Activated CD8-positive, alpha-beta memory T cell treated with anti-CD3 and anti-CD28 coated beads, Interleukin-2, amount 50 U/mL, for 24 hours (primary cell): ENCODE measurements around the gene TRIM24.

ENCODE experiments used
- DNase-seq: peaks from one replicate; pipeline ENCODE4 v3.0.0-alpha.2; 2020; ENCODE audit errors: extremely low read depth

The TRIM24 gene

DNA sequence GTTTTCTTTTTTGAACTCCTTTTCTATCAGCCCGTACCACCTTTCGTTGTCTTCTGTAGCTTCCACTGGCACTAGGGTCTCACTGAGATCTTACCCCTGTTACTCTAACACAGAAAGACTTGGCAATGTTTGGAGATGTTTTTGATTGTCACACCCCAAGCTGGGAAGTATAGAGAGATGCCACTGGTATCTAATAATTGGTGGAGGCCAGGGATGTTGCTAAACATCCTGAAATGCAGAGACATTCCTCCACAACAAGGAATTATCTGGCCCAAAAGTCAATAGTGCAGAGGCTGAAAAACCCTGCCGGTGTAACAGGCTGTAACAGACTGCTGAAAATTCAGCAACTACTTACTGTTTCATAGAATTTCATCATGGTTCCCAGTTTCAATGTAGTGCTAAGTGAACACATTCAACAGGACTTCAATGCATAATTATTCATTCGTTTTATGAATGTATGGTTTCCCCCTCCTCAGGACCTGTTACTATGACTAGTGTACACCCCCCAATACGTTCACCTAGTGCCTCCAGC, 115.9 kb downstream of the TRIM24 start:
- no peak for DNase-seq

DNA sequence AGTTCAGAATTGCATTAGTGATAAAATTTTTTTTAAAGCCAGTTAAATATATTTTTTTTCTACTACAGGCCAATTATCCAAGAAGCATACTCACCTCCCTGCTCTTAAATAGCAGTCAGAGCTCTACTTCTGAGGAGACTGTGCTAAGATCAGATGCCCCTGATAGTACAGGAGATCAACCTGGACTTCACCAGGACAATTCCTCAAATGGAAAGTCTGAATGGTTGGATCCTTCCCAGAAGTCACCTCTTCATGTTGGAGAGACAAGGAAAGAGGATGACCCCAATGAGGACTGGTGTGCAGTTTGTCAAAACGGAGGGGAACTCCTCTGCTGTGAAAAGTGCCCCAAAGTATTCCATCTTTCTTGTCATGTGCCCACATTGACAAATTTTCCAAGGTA, 119.1 kb downstream of the TRIM24 start:
- DNase-seq, result no peak

DNA sequence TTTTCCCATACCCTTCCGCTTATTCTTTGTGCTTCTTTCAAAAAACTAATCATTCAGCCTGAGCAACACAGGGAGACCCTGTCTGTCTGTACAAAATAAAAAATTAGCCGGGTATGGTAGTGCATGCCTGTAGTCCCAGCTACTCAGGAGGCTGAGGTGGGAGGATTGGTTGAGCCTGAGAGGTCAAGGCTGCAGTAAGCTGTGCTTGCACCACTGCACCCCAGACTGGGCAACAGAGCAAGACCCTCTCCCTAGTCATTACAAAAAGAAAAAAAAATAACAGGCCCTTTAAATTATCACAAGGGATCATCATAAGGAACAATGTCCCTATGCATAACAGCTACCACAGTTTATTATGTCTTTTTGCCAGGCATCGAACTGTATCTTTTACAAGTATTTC, 119.6 kb downstream of the TRIM24 start:
- DNase-seq, result no peak

DNA sequence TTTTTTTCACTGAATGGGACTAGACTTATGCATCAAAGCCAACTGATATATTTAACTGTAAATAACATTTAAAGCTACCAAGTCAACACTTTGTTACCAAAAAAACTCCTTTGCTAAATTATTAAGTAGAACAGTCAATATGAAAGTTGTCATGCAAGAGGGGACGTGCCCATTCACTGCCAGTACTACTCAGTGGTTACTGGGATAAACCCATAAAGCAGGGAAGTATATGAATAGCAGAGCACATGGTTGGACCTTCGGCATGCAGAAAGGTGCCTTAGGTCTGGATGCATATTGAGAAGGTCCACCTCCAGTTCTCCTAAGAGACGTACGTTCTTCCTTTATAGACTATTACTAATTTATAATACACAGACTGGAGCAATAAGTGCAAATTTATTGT, 121.0 kb downstream of the TRIM24 start:
- no peak for DNase-seq

DNA sequence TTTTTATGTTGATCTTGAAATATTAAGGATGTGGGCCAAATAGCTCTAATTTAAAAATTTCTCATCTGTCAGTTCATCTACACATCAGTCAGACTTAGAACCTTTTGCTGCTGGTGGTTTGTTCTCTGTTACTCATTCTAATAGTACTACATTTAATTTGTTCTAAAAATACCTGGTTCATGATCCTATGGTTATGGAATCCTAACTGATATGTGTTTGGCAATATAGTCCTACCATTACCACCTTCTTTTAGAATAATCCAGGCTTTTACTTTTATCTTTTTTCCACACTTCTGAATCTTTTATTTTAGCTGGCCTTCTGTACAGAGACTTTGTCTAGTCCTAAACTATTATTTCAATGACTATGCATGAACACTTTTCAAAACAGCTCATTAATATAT, 124.2 kb downstream of the TRIM24 start:
- DNase-seq, result no peak

DNA sequence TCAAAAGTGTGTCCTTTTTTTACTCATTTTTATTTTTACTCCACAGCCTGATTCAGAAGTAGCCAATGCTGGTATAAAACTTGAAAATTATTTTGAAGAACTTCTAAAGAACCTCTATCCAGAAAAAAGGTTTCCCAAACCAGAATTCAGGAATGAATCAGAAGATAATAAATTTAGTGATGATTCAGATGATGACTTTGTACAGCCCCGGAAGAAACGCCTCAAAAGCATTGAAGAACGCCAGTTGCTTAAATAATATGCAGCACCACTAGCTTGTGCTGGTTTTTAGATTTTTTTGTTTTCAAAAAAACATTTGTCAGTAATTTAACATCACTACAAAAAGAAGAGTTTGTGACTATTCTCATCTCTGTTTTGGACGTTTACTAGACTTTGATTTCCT, 124.6 kb downstream of the TRIM24 start:
- no peak for DNase-seq

DNA sequence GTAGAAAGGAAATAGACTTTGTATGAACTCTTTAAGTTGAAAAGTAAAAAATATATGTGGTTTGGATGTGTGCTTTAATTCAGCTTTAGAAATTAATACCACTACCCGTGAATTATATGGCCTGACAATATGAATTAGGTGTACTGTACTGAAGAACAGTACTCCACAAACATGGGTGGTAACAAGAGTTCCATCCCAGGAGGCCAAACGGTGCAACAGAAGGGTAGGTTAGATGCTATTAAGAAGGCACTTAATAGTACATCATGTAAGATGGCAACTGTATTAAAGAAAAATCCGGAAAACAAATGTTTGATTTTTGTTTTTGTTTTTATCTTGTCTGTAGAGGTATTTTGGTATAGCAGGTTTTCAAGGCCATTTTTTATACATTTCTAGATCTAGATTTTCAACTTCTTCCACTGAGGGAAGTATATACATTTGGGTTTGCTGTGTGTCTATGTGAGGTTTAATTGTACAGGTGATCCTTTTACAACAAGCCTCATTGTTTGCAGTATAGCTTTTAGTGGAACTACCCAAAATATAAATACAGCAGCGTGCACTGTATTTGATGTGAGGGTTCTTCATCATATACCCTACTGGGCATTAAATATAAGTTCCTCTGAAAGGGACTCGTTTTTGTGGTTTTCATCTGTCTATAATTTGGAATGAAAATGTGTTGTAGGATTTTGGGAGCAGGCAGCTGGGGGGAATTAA, 125.4 kb downstream of the TRIM24 start:
- DNase-seq, result no peak

DNA sequence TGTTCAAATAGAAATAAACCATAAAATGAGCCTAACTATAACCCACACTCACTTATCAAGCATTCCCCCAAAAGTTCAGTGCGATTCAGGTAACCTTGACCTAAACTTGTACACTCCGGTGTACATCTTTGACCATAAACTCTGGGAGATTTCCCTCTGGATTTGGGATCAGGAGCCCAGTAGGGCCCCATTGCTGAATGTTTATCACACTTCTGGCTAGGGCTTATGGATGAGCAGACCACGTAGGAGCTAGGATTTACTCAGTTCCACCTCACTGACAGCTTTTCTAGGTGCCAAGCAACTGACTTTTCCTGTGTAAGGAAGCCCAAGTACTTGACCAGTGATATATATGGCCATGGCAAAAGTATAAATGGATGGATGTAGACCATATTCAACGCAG, 127.4 kb downstream of the TRIM24 start:
- no peak for DNase-seq

DNA sequence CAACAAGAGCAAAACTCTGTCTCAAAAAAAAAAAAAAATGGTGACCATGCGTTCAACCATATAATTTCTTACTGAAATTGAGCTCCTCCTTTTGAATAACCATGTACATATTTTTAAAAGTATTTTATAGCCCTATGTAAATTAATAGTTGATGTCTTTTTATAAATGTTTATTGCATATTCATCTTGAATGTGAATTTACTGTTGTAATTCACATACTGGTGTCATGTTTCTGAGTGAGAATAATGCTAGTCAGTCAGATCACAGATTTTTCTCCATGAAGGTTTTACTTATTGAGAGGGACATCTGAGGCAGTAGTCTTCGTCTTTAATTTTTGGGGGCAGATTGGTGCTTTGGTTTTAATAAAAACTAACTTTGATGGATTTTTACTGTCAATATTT, 128.9 kb downstream of the TRIM24 start:
- no peak for DNase-seq

DNA sequence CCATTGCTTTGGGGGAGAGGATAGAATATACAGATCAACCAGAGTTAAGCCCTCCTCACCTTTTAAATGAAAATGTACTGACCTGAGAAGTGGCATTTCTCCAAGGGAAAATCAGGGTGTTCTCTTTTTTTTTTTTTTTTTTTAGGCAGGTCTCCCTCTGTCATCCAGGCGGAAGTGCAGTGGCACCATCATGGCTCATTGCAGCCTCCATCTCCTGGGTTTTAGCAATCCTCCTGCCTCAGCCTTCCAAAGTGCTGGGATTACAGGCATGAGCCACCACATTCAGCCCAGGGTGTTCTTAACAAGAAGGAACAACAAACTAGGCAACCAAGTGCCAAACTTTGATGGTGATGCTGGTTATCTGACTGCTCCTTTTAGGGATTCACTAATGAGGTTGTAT, 130.1 kb downstream of the TRIM24 start:
- DNase-seq, result no peak

DNA sequence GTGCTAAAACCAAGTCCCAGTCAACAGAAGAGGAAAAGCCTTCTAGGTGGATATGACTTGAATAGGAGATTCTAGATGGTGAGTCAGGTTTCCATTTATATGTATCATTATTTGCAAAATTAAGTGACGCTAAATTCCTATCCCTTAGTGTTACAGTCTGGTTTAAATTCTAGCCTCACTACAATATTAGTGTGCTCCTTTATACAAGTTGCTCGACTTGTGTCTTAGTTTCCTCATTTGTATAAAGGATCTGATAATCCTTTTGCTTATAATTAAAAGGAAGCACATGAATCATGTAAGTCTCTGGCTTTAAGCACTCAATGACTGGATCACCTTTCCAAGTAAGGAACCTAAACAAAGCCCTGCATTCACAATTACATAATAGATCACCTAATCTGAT, 135.4 kb downstream of the TRIM24 start:
- no peak for DNase-seq

DNA sequence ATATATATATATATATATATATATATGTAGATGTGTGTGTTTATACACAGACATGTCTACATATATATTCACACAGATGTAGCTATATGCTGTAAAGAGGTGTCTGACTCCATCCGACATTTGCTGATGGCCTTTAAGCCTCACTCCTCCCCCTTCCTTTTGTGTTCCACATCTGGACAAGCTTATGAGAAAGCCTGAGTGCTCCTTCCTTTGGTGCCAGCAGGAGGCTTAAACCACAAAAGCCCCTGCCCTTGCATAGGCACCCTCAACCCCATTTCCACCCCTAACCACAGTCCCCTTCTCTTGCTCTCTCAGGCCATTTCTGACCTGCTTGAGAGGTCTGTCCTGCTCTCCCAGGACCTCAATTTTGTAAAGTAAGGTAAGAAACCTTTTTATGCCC, 142.4 kb downstream of the TRIM24 start:
- no peak for DNase-seq

DNA sequence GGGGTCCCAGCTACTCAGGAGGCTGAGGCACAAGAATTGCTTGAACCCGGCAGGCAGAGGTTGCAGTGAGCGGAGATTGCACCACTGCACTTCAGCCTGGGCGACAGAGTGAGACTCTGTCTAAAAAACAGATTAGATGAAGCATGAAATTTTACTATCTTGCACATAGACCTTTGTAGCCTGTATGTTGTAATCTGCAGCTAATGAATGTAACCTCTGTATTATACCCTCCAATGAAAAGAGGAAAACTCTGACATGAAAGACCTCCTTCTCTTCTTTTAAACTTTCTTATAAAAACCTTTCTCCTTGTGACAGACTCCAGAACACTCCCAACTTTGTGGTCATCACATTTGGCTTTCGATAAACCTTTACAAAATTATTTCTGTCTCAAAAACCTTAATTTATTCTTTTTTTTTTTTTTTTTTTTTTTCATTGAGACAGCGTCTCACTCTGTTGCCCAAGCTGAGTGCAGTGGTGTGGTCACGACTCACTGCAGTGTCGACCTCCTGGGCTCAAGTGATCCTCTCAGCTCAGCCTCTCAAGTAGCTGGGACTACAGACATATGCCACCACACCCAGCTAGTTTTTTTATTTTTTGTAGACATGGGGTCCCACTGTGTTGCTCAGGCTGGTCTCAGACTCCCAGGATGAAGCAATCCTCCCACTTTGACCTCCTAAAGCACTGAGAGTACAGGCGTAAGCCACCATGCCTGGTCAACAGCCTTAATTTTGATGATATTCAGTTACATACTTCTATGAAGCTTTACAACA, 143.7 kb downstream of the TRIM24 start:
- no peak for DNase-seq

DNA sequence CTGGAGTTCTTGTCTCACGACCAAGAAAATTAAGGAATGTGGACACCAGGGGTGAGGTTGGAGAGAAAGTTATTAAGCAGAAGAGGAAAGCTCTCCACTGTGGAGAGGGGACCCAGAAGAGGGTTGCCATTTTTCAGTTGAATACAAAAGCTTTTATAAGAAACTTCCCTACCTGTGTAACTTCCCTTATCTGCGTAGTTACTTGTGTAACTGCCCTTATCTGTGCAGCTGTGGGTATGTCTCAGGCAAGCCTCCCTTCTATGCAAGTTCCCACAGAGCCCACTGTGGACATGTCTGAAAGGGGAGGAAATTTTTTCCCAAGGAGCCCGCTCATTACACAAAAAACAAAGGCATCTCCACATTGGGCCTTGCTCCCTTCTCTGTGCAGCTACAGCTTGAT, 146.2 kb downstream of the TRIM24 start:
- DNase-seq, result no peak

DNA sequence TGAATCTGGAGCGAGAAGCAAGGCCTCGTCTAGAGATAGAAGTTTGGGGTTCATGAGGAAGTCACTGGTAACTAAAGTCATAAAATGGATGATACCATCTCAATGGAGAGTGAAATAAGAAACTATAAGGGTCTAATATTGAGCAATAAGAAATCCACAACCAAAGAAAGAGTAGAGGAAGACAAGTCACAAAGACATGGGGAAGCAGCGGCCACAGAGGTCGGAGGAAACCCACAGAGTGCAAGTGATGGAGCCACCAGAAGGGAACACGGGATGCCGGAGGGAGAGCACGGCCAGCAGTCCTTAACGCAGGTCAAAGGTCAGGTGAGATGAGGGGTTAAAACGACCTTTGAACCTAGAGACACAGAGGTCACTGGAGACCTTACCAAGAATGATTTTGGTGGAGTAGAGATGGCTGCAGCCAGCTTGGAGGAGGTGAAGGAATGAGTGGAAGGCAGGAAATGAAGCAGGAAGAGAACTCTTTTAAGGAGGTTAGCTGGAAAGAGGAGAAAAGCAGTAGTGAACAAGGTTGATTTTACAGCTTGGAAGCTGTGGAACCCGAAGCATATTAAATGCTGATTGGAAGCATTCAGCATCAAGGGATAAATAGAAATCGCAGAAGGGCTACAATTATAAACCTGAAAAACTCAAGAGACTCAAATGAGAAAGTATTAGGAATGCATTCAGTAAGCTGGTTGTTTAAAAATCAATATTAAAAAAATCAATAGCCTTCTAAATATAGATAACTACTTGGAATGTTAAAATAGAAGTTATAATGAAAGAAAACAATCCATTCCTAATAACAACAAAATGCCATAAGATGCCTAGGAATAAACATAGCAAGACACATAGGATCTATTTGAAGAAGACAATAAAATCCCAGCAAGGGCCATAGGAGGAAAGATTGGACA, 147.4 kb downstream of the TRIM24 start:
- no peak for DNase-seq

DNA sequence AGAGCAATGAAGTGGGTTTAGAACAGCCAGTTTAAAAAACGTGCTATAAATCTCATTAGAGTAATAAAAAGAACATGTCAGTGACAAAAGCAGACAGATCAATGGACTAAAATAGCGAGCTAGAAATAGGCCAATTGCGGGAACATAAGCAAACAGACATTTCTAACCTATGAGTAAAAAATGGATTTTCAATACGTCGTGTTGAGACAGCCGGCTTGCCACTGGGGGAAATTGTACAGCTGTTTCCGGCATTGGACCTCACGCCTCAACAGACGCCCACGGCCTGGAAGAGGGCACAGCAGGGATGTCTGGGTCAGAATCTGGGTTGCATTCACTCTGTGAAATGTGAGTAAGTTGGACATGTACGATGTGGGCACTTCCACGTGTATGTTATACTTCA, 148.2 kb downstream of the TRIM24 start:
- DNase-seq, result no peak

DNA sequence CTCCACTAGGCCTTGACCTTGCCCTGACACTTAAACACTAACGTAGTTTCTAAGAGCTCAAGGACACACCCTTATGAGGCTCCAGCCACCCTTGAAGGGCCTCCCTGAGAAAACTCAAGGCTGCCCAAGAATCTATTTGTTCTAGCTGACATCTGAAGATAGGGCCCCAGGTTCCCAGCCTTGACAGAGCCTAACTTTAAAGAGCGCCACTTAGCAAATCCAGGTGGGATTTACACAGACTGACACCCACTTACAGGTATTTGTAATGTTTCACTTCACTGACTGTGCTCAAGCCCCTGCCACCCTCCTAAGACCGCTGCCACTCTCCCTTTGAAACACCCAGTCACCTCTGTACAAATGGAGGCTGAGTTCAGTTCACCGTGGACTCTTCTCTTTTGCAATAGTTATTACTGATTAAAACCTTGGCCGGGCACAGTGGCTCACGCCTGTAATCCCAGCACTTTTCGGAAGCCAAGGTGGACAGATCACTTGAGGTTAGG, 150.7 kb downstream of the TRIM24 start:
- no peak for DNase-seq

DNA sequence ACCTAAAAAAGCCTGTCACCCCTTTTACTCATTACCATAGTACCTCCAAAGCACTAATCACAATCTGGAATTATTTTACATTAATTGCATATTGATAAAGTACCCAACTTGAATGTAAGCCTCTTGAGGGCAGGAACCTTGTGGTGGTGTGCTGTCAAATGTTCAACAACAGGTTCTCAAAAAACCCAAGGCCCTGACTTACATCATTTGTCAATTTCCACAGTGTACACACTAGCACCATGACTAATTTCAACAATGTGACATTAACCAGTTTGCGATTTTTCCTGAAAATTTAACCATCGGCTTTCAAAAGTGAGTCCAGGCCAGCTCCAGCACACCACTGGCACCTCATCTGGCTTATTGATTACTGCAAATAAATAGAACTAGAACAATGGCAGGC, 153.6 kb downstream of the TRIM24 start:
- no peak for DNase-seq

DNA sequence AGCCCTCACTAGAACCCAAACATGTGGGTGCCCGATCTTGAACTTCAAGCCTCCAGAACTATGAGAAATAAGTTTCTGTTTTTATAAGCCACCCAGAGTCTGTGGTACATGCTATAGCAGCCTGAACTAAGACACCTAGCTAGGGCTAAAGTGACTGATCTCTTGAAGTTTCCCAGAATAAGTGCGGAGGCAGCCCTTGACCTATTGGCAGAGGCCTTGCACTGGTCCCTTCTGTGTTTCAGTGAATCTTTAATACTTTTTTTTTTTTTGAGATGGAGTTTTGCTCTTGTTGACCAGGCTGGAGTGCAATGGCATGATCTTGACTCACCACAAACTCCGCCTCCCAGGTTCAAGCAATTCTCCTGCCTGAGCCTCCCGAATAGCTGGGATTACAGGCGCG, 156.0 kb downstream of the TRIM24 start:
- DNase-seq, result no peak

DNA sequence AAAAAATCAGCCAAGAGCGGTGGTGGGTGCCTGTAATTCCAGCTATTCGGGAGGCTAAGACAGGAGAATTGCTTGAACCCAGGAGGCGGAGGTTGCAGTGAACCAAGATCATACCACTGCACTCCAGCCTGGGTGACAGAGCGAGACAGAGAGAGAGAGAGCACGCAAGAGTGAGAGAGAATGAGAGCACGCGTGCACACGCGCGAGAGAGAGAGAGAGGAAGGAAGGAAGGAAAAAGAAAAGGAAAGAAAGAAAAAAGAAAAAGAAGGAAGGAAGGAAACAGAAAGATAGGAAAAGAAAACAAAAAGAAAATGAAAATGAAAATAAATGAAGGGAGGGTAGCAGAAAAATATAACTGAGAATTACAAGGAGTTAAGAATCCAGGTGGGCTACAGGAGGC, 158.4 kb downstream of the TRIM24 start:
- no peak for DNase-seq

DNA sequence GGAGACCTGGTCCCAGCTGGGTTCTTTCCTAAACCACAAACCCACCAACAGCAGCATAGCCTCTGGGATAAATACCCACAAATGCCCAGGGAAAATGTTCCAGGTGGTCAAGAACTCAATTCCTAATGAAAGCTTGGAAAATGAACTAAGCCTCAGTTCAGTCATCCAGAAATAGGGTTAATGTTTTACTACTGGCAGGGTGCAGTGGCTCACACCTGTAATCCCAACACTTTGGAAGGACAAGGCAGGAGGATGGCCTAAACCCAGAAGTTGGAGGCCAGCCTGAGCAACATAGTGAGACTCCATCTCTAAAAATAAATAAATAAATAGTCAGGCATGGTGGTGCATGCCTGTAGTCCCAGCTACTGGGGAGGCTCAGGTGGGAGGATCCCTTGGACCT, 158.9 kb downstream of the TRIM24 start:
- DNase-seq, result no peak

DNA sequence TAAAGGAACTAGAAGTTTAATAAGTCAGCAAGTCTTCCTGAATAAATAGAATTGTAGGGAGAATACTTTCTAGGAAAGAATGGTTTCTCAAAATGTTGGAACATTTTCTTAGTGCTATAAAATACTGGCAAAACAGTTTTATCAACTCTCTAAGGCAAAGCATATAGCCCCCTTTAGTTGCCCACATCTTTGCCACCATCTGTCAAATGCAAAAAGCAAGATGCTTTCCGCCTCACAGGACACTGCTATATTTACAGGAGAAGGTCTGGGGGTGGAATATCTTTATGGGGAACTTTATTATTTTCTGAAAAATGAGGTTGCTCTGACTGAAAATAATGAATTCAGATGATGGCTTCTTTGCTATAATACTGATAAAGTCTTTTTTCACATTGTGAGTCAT, 162.8 kb downstream of the TRIM24 start:
- no peak for DNase-seq
